AG04449 (cell line): ENCODE measurements around the gene SLC6A20.

Experiments
- CTCF ChIA-PET: fragments of 350-600 bp; formaldehyde crosslinking; extraction: SDS; loops from one replicate; lab custom pipeline; 2021; ENCODE audit warnings: antibody characterized with exemption; lab: Yijun Ruan, JAX
- POLR2A ChIA-PET: fragments of 400-600, 350-600 bp; formaldehyde crosslinking; extraction: SDS; loops from one replicate; lab custom pipeline; 2020; ENCODE audit warnings: antibody characterized with exemption, inconsistent platforms; lab: Yijun Ruan, JAX
- DNase-seq: peaks from one replicate; pipeline ENCODE4 v3.0.0-alpha.2; 2010; ENCODE audit warnings: low read depth, low spot score
- H3K4me3 ChIP-seq: 2 replicates; pipeline ENCODE4 v1.5.1; 2011; ENCODE audit warnings: low read depth, mild to moderate bottlenecking, control low read depth, low read length
- TF ChIP-seq, protein P1 (sequence below): IDR thresholded peaks from one replicate; pipeline ENCODE4 v1.5.1; 2011; ENCODE audit warnings: mild to moderate bottlenecking, moderate library complexity, low read length, control low read depth, inconsistent platforms; ENCODE audit not compliant: insufficient read depth; ENCODE audit errors: missing control alignments

Gene SLC6A20

DNA sequence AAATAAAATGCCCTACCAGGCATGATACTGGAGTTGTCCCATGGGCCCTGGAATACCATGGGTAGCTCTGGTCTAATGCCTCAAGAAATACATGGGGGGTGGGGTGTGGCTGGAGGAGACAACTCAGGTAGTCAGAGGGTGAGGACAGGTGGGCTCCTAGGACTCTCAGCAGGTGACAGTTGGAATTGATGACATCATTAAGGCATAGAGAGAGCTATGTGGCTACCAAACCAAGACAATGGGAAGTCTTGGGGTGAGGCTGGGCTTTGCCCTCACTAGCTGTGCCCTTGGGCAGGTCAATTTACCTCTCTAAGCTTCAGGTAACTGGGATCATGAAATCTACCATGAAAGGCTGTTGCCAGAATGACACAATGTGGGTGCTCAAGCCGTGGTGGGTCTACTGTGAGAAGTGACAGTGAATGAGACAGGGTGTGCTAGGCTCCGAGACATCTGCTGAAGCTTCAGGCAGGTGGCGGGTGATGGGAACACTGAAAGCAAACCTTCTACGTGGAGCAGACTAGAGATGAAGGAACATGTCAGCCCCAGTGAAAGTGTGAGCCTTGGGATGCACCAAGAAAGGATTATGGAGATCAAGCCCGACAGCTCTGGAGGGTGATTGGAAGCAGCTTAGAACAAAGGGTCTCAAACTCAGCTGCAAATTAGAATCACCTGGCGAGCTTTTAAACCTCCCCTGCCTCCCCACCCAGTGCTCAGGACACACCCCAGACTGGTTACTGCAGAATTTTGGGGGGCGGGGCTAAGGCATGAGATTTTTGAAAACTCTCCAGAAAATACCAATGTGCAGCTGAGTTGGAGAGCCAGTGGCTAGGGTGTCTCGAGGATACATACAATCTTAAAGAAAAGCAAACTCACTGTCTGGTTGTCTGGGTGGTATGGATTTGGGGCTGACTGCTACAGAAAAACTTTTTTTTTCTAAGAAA lies 21.5 kb downstream of the SLC6A20 start:
- CTCF ChIA-PET: interaction anchor here (0.9 to 1.7 kb wide), 4 partner anchors 9 to 304 kb away, joined by 3 to 11 read pairs (median 4); no protein-coding TSS in a partner anchor
- TF ChIP-seq, protein P1, sequence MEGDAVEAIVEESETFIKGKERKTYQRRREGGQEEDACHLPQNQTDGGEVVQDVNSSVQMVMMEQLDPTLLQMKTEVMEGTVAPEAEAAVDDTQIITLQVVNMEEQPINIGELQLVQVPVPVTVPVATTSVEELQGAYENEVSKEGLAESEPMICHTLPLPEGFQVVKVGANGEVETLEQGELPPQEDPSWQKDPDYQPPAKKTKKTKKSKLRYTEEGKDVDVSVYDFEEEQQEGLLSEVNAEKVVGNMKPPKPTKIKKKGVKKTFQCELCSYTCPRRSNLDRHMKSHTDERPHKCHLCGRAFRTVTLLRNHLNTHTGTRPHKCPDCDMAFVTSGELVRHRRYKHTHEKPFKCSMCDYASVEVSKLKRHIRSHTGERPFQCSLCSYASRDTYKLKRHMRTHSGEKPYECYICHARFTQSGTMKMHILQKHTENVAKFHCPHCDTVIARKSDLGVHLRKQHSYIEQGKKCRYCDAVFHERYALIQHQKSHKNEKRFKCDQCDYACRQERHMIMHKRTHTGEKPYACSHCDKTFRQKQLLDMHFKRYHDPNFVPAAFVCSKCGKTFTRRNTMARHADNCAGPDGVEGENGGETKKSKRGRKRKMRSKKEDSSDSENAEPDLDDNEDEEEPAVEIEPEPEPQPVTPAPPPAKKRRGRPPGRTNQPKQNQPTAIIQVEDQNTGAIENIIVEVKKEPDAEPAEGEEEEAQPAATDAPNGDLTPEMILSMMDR: no peak
- H3K4me3 ChIP-seq: no peak overlapping the region
- POLR2A ChIA-PET: no interaction called here
- DNase-seq: no peak

DNA sequence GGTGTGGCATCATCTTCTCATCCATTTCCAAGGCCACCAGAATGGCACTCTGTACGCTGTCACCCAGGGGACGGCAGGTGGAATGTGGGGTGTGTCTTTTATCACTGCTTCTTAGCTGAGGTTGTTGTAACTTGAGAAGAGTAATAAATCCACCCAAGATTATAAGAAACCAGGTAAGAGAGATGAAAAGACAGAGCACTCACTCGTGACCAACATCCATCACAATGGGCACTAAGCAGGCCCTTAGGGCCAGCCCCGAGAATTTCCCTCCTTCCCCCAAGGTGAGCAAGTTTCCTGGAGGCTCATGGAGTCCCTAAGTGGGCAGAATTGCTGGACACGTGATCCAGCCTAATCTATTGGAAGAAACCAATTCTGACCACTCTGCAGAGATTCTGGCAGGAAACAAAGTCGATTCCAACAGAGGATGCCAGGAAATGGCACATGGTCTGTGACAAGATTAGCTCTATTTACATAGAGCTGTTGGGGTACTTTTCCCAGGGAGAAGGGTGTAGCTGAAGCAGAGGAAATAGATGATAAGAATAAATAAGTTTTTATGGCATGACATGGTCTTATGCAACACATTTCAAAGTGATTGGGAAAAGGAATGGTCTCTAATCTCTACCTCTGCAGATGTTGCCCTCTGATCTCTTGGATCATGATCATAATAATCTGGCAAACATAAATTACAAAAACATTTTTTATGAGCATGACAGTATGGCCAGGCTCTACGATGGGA lies 22.5 kb downstream of the SLC6A20 start:
- POLR2A ChIA-PET: no interaction called here
- CTCF ChIA-PET: interaction anchor here (0.9 to 1.7 kb wide), 5 partner anchors 10 to 305 kb away, joined by 3 to 11 read pairs (median 4); no protein-coding TSS in a partner anchor
- H3K4me3 ChIP-seq: no peak overlapping the region
- TF ChIP-seq, protein P1: no peak
- DNase-seq: no peak

DNA sequence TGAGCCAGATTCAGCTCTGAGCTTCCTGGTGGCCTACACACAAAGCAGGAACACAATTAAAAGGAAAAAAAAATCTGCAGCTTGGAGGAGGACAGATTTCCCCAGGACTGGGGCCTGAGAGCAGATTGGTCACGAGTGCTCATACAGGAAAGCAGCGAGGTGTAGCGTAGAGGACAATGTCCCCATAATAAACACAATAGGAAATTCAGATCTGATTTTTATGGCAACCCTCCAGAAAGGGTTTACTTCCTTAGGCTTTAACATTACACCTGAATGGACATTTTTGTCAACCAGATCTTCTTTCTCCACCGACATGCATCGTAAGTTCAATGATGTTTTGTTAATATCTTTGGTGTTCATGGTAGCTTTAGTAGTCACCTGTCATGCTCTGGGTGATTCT lies 23.3 kb downstream of the SLC6A20 start:
- TF ChIP-seq, protein P1: no peak
- CTCF ChIA-PET: interaction anchor here (0.9 to 1.1 kb wide), 2 partner anchors 11 to 155 kb away, joined by 3 to 7 read pairs; no protein-coding TSS in a partner anchor
- no peak overlapping the region for H3K4me3 ChIP-seq
- no peak for DNase-seq
- POLR2A ChIA-PET: no interaction called here

DNA sequence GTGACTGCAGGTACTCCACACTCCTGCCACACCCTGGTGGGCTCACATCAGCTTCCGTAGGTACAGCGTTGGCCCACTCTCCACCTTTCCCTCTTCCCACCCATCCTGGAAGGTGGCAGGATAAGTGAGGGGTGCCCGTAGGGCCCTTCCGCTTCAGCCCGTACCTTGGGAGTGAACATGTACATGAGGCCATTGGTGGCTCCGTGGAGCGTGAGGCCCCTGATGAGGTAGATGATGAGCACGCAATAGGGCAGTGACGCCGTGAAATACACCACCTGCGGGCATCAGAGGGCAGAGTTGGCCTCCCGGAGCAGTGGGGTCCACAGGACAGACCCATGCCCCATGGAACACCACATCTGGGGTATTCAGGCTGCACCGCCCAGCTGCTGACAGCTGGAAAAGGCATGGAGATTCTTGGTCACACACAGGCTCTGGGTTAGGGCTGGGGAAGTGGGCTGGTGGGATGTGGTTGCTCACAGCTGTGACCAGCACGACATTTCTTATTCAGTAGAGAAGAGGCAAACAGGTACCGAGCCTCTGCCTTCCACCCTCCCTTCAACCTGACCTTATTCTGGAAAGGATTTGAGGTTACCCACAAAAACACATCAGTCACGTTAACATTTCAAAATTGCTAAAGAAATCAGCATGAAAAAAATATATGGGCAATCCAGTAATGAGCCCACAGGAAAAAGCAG lies 23.8 kb downstream of the SLC6A20 start:
- no peak overlapping the region for H3K4me3 ChIP-seq
- POLR2A ChIA-PET: no interaction called here
- no peak for DNase-seq
- CTCF ChIA-PET: interaction anchor here (1.1 kb wide), 1 partner anchor 11 kb away, joined by 7 read pairs; no protein-coding TSS in a partner anchor
- TF ChIP-seq, protein P1: no peak

DNA sequence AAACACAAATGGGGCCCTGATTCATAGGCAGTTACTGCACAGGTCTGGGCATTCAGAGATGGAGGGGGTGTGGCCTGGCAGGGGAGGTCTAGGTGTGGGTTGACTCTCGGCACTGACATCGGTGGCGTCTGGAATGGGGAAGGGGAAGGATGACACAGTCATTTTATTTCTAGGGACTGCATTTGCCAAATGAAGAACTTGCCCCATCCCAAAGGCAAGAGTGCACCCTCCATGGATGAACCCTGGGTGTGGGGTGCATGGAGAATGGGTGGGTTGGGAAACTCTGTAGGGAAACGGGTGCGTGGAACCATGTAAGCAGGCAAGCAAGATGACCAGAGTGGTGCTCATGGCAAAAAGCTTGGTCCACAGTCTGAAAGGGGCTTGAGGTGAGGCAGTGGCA lies 24.5 kb downstream of the SLC6A20 start:
- no peak overlapping the region for H3K4me3 ChIP-seq
- CTCF ChIA-PET: interaction anchor here (0.8 to 1.2 kb wide), 2 partner anchors 14 to 157 kb away, joined by 3 to 4 read pairs; no protein-coding TSS in a partner anchor
- TF ChIP-seq, protein P1: no peak
- POLR2A ChIA-PET: no interaction called here
- no peak for DNase-seq
